Fibroblast of lung (primary cell): ENCODE results near the gene RGS16. TPM values are rescaled to one million over a fixed set of nuclear protein-coding genes. Genes with fewer than 3 reads are reported as not detected.

Experiments used
- DNase-seq, 2 donors: peaks; one replicate each; pipeline versions ENCODE4 v3.0.0 to v3.0.0-alpha.2; 2010; ENCODE audit warnings: low read depth in 2 of 2
- H2AFZ ChIP-seq: 2 replicates; pipeline ENCODE4 v1.5.1; 2012; ENCODE audit warnings: low read length, control low read depth, inconsistent platforms
- H3K27ac ChIP-seq: 2 replicates; pipeline ENCODE4 v1.5.1; 2011; ENCODE audit warnings: low read length, control low read depth; ENCODE audit not compliant: insufficient read depth
- H3K27me3 ChIP-seq: 2 replicates; pipeline ENCODE4 v1.5.1; 2011; ENCODE audit warnings: mild to moderate bottlenecking, low read length; ENCODE audit not compliant: control insufficient read depth, insufficient read depth
- H3K36me3 ChIP-seq: 2 replicates; pipeline ENCODE4 v1.5.1; 2011; ENCODE audit warnings: low read length; ENCODE audit not compliant: control insufficient read depth, insufficient read depth
- H3K4me1 ChIP-seq: 2 replicates; pipeline ENCODE4 v1.5.1; 2011; ENCODE audit warnings: low read length; ENCODE audit not compliant: control insufficient read depth, insufficient read depth; ENCODE audit errors: extremely low read depth
- H3K4me2 ChIP-seq: 2 replicates; pipeline ENCODE4 v1.5.1; 2011; ENCODE audit warnings: low read length, control low read depth; ENCODE audit not compliant: insufficient read depth; ENCODE audit errors: extremely low read depth
- H3K4me3 ChIP-seq, 4 experiments: fragments of 200-600 bp in 1 of 4; sonication (generic) in 1 of 4; replicated peaks in 1 of 4; 2 replicates each; pipeline ENCODE4 v1.5.1; 2011 to 2016; ENCODE audit warnings: low read length in 4 of 4, low read depth in 3 of 4, mild to moderate bottlenecking in 3 of 4, control low read depth in 2 of 4, inconsistent platforms in 1 of 4, mixed read lengths in 1 of 4; ENCODE audit not compliant: insufficient read depth in 1 of 4; ENCODE audit errors: control extremely low read depth in 1 of 4
- H3K79me2 ChIP-seq: 2 replicates; pipeline ENCODE4 v1.5.1; 2012; ENCODE audit warnings: mild to moderate bottlenecking, low read length, inconsistent platforms; ENCODE audit not compliant: control insufficient read depth, insufficient read depth
- H3K9ac ChIP-seq: 2 replicates; pipeline ENCODE4 v1.5.1; 2011; ENCODE audit warnings: mild to moderate bottlenecking, low read length, control low read depth; ENCODE audit not compliant: insufficient read depth
- H3K9me3 ChIP-seq: 2 replicates; pipeline ENCODE4 v1.5.1; 2012; ENCODE audit warnings: low read depth, low read length; ENCODE audit not compliant: control insufficient read depth, insufficient read depth
- H4K20me1 ChIP-seq: 2 replicates; pipeline ENCODE4 v1.5.1; 2011; ENCODE audit warnings: low read length; ENCODE audit not compliant: control insufficient read depth, insufficient read depth; ENCODE audit errors: extremely low read depth
- CTCF ChIP-seq, 2 donors: IDR thresholded peaks in 1 of 2; conservative IDR thresholded peaks in 1 of 2; 1 replicate in 1 of 2; 2 replicates in 1 of 2; pipeline ENCODE4 v1.5.1; 2011 to 2012; ENCODE audit warnings: low read length in 2 of 2, control low read depth in 1 of 2, inconsistent platforms in 1 of 2, low read depth in 1 of 2, mild to moderate bottlenecking in 1 of 2
- EZH2 ChIP-seq: IDR thresholded peaks from 2 replicates; pipeline ENCODE4 v1.5.1; 2012; ENCODE audit warnings: low read length, control low read depth, mild to moderate bottlenecking; ENCODE audit errors: missing control alignments
- polyA plus RNA-seq, 2 donors: library from polyadenylated mRNA; depleted of rRNA in 1 of 2; stranded (reverse) in 1 of 2; unstranded in 1 of 2; fragments of >200 nt; gene quantifications; 2 replicates each; pipeline ENCODE4 v1.2.1, GENCODE V29; 2011 to 2012; ENCODE audit warnings: missing spikeins in 1 of 2
- total RNA-seq: library from RNA; depleted of rRNA; stranded (reverse); fragments of >200 nt; gene quantifications from 2 replicates; pipeline ENCODE4 v1.2.1, GENCODE V29; 2014

The RGS16 gene
- total and polyA plus RNA-seq, 2 donors (not counting 1 experiment from before 2014, with no cell fraction given), result 0.17 to 0.33 TPM

- TF ChIP-seq EZH2, result no peak
- Histone ChIP-seq H3K9me3 (no peaks in the 10 kb centered on the region), H2AFZ (no peak overlapping the region), H3K79me2 (no peaks in the 10 kb centered on the region), H3K36me3 (no peaks in the 10 kb centered on the region), H3K27ac (no peak overlapping the region), H3K4me1 (no peaks in the 10 kb centered on the region), H3K4me2 (no peak overlapping the region), H3K27me3 (no peaks in the 10 kb centered on the region), H3K9ac (no peak overlapping the region), H3K4me3 (no peak overlapping the region), H4K20me1 (no peaks in the 10 kb centered on the region)
- no peak for DNase-seq
Observed at GRCh38 chr1:182646739-182647138, 42.5 kb upstream of the RGS16 start.

GRCh38 chr1:182644886-182645285 lies 40.7 kb upstream of the RGS16 start:
- no peak overlapping the region for H2AFZ ChIP-seq
- DNase-seq, result no peak
- H3K9me3 ChIP-seq, result no peaks in the 10 kb centered on the region
- TF ChIP-seq CTCF (conservative IDR thresholded peaks at IDR 0.05 in 1 of 2, IDR thresholded peaks at IDR 0.05 in 1 of 2; ENCODE audit: low read depth in 1 of 2, low read length in 2 of 2), result no peak
- TF ChIP-seq EZH2, result no peak
- no peak overlapping the region for H3K4me3 ChIP-seq
- no peaks in the 10 kb centered on the region for H3K27me3 ChIP-seq
- no peak overlapping the region for H3K4me2 ChIP-seq
- no peaks in the 10 kb centered on the region for H3K36me3 ChIP-seq
- H4K20me1 ChIP-seq, result no peaks in the 10 kb centered on the region
- H3K79me2 ChIP-seq, result no peaks in the 10 kb centered on the region
- H3K27ac ChIP-seq, result no peak overlapping the region
- H3K4me1 ChIP-seq, result no peaks in the 10 kb centered on the region
- H3K9ac ChIP-seq, result no peak overlapping the region

- Histone ChIP-seq H3K9me3 (no peaks in the 10 kb centered on the region), H3K36me3 (no peaks in the 10 kb centered on the region), H3K27me3 (no peaks in the 10 kb centered on the region), H2AFZ (no peak overlapping the region), H3K79me2 (no peaks in the 10 kb centered on the region), H3K4me1 (no peaks in the 10 kb centered on the region), H3K27ac (no peak overlapping the region), H3K4me3 (no peak overlapping the region), H3K9ac (no peak overlapping the region), H3K4me2 (no peak overlapping the region), H4K20me1 (no peaks in the 10 kb centered on the region)
- TF ChIP-seq EZH2 (no peak), CTCF (conservative IDR thresholded peaks at IDR 0.05 in 1 of 2, IDR thresholded peaks at IDR 0.05 in 1 of 2; ENCODE audit: low read depth in 1 of 2, low read length in 2 of 2) (no peak)
- DNase-seq, result no peak
Observed at GRCh38 chr1:182643699-182644098, 39.5 kb upstream of the RGS16 start.

GRCh38 chr1:182642461-182642860 lies 38.3 kb upstream of the RGS16 start:
- Histone ChIP-seq H3K4me3 (no peak overlapping the region), H3K4me1 (no peaks in the 10 kb centered on the region)

More at GRCh38 chr1:182642461-182642860, 38.3 kb upstream of the RGS16 start:
- no peak overlapping the region for H3K4me2 ChIP-seq
- no peaks in the 10 kb centered on the region for H3K27me3 ChIP-seq
- no peaks in the 10 kb centered on the region for H3K79me2 ChIP-seq
- H2AFZ ChIP-seq, result no peak overlapping the region
- no peaks in the 10 kb centered on the region for H3K36me3 ChIP-seq
- no peaks in the 10 kb centered on the region for H4K20me1 ChIP-seq
- DNase-seq, result no peak
- no peaks in the 10 kb centered on the region for H3K9me3 ChIP-seq
- no peak for TF ChIP-seq CTCF (conservative IDR thresholded peaks at IDR 0.05 in 1 of 2, IDR thresholded peaks at IDR 0.05 in 1 of 2; ENCODE audit: low read depth in 1 of 2, low read length in 2 of 2)
- TF ChIP-seq EZH2, result no peak
- no peak overlapping the region for H3K9ac ChIP-seq
- H3K27ac ChIP-seq, result no peak overlapping the region
